ENCODE results near the gene C10orf67.

- TF ChIP-seq CTCF (conservative IDR thresholded peaks at IDR 0.05; ENCODE audit: low read depth, low read length) = no peak
- no peak for TF ChIP-seq EZH2 (IDR thresholded peaks at IDR 0.05; ENCODE audit: borderline replicate concordance, low read depth, low read length, poor library complexity, severe bottlenecking)
These were observed 173.2 kb downstream of the C10orf67 start for GRCh38 chr10:23171232-23171876.

All from A673 (cell line).